ENCODE results near the gene SPEN. TPM values are rescaled to one million over a fixed set of nuclear protein-coding genes. Genes with fewer than 3 reads are reported as not detected.

Gene SPEN
- total RNA-seq, 1 donor from 2014 or later = 94.1 TPM

GRCh38 chr1:15943992-15944307 is 96.4 kb downstream of the SPEN start:
- H3K36me3 Mint-ChIP-seq (ENCODE audit: low read depth) = peaks cover 52% of the 10 kb centered on the region
- no peaks in the 10 kb centered on the region for H3K27me3 Mint-ChIP-seq
- intact Hi-C loops (cut with micrococcal nuclease) = no loop called here
- H3K4me3 Mint-ChIP-seq = no peak overlapping the region
- no peak overlapping the region for H3K27ac Mint-ChIP-seq
- no peak for DNase-seq
- peaks cover 25% of the 10 kb centered on the region for H3K4me1 Mint-ChIP-seq
- no peaks in the 10 kb centered on the region for H3K9me3 Mint-ChIP-seq

GRCh38 chr1:15944308-15945010 is 97.0 kb downstream of the SPEN start:
- H3K9me3 Mint-ChIP-seq = no peaks in the 10 kb centered on the region
- peaks cover 52% of the 10 kb centered on the region for H3K36me3 Mint-ChIP-seq (ENCODE audit: low read depth)

GRCh38 chr1:15945011-15945831 is 97.7 kb downstream of the SPEN start:
- intact Hi-C loops (cut with micrococcal nuclease) = no loop called here
- Mint-ChIP-seq H3K9me3 (no peaks in the 10 kb centered on the region), H3K36me3 (ENCODE audit: low read depth) (peaks cover 51% of the 10 kb centered on the region), H3K4me1 (peaks cover 33% of the 10 kb centered on the region), H3K27me3 (no peaks in the 10 kb centered on the region), H3K27ac (no peak overlapping the region), H3K4me3 (no peak overlapping the region)
- DNase-seq = no peak

More at GRCh38 chr1:15944308-15945010, 97.0 kb downstream of the SPEN start:
- no peaks in the 10 kb centered on the region for H3K27me3 Mint-ChIP-seq
- DNase-seq = no peak
- H3K4me1 Mint-ChIP-seq = peaks cover 26% of the 10 kb centered on the region
- H3K27ac Mint-ChIP-seq = no peak overlapping the region
- H3K4me3 Mint-ChIP-seq = no peak overlapping the region
- intact Hi-C loops (cut with micrococcal nuclease) = no loop called here

- H3K27ac Mint-ChIP-seq = no peak overlapping the region
- intact Hi-C loops (cut with micrococcal nuclease) = no loop called here
- H3K27me3 Mint-ChIP-seq = no peaks in the 10 kb centered on the region
- H3K4me3 Mint-ChIP-seq = no peak overlapping the region
- DNase-seq = no peak
- H3K9me3 Mint-ChIP-seq = no peaks in the 10 kb centered on the region
- peaks cover 49% of the 10 kb centered on the region for H3K36me3 Mint-ChIP-seq (ENCODE audit: low read depth)
- H3K4me1 Mint-ChIP-seq = peaks cover 40% of the 10 kb centered on the region
Measured at GRCh38 chr1:15945832-15946448, 98.4 kb downstream of the SPEN start.

- intact Hi-C loops (cut with micrococcal nuclease) = no loop called here
- no peaks in the 10 kb centered on the region for H3K27me3 Mint-ChIP-seq
- DNase-seq = no peak
- H3K4me3 Mint-ChIP-seq = no peak overlapping the region
- peak overlapping the region; percentile 54 for H3K27ac Mint-ChIP-seq
- peaks cover 47% of the 10 kb centered on the region for H3K4me1 Mint-ChIP-seq
- H3K36me3 Mint-ChIP-seq (ENCODE audit: low read depth) = peaks cover 52% of the 10 kb centered on the region
- H3K9me3 Mint-ChIP-seq = no peaks in the 10 kb centered on the region
Measured at GRCh38 chr1:15946571-15947381, 99.3 kb downstream of the SPEN start.

GRCh38 chr1:15947382-15948090 is 100.0 kb downstream of the SPEN start:
- peaks cover 55% of the 10 kb centered on the region for H3K4me1 Mint-ChIP-seq
- H3K27me3 Mint-ChIP-seq = no peaks in the 10 kb centered on the region
- peak overlapping the region; percentile 94 for H3K27ac Mint-ChIP-seq
- H3K9me3 Mint-ChIP-seq = no peaks in the 10 kb centered on the region
- DNase-seq = no peak
- peaks cover 53% of the 10 kb centered on the region for H3K36me3 Mint-ChIP-seq (ENCODE audit: low read depth)
- intact Hi-C loops (cut with micrococcal nuclease) = no loop called here
- no peak overlapping the region for H3K4me3 Mint-ChIP-seq

GRCh38 chr1:15948091-15948591 is 100.6 kb downstream of the SPEN start:
- peaks cover 58% of the 10 kb centered on the region for H3K4me1 Mint-ChIP-seq
- no peaks in the 10 kb centered on the region for H3K27me3 Mint-ChIP-seq
- peak overlapping the region; percentile 94 for H3K27ac Mint-ChIP-seq
- intact Hi-C loops (cut with micrococcal nuclease) = no loop called here
- peak overlapping the region; percentile 5 for H3K4me3 Mint-ChIP-seq
- DNase-seq = no peak
- H3K36me3 Mint-ChIP-seq (ENCODE audit: low read depth) = peaks cover 56% of the 10 kb centered on the region
- no peaks in the 10 kb centered on the region for H3K9me3 Mint-ChIP-seq

GRCh38 chr1:15948595-15949452 is 101.3 kb downstream of the SPEN start:
- H3K27me3 Mint-ChIP-seq = no peaks in the 10 kb centered on the region
- peak overlapping the region; percentile 94 for H3K27ac Mint-ChIP-seq
- H3K4me1 Mint-ChIP-seq = peaks cover 65% of the 10 kb centered on the region
- H3K9me3 Mint-ChIP-seq = no peaks in the 10 kb centered on the region
- peaks cover 57% of the 10 kb centered on the region for H3K36me3 Mint-ChIP-seq (ENCODE audit: low read depth)
- peak overlapping the region; percentile 67 for H3K4me3 Mint-ChIP-seq
- intact Hi-C loops (cut with micrococcal nuclease) = loop anchor here (1.0 kb wide), 2 partner anchors 26 to 30 kb away; no protein-coding TSS in a partner anchor
- no peak for DNase-seq

- peak overlapping the region; percentile 94 for H3K27ac Mint-ChIP-seq
- no peaks in the 10 kb centered on the region for H3K27me3 Mint-ChIP-seq
- peak; percentile 87 for DNase-seq
- peaks cover 73% of the 10 kb centered on the region for H3K4me1 Mint-ChIP-seq
- peaks cover 64% of the 10 kb centered on the region for H3K36me3 Mint-ChIP-seq (ENCODE audit: low read depth)
- intact Hi-C loops (cut with micrococcal nuclease) = loop anchor here (1.0 to 5.0 kb wide), 3 partner anchors 26 to 102 kb away; partner anchors contain the start of gene SPEN
- H3K4me3 Mint-ChIP-seq = peak overlapping the region; percentile 67
- H3K9me3 Mint-ChIP-seq = no peaks in the 10 kb centered on the region
Measured at GRCh38 chr1:15949453-15950245, 102.1 kb downstream of the SPEN start.

- Mint-ChIP-seq H3K4me1 (peaks cover 77% of the 10 kb centered on the region), H3K36me3 (ENCODE audit: low read depth) (peaks cover 64% of the 10 kb centered on the region), H3K9me3 (no peaks in the 10 kb centered on the region), H3K27me3 (no peaks in the 10 kb centered on the region), H3K27ac (peak overlapping the region; percentile 94), H3K4me3 (peak overlapping the region; percentile 67)
- no peak for DNase-seq
- intact Hi-C loops (cut with micrococcal nuclease) = loop anchor here (5.0 kb wide), 1 partner anchor 103 kb away; the partner anchor contains the start of gene SPEN
Measured at GRCh38 chr1:15950302-15950701, 102.8 kb downstream of the SPEN start.

- Mint-ChIP-seq H3K9me3 (no peaks in the 10 kb centered on the region), H3K36me3 (ENCODE audit: low read depth) (peaks cover 67% of the 10 kb centered on the region), H3K27ac (peak overlapping the region; percentile 94), H3K27me3 (no peaks in the 10 kb centered on the region), H3K4me3 (peak overlapping the region; percentile 67), H3K4me1 (peaks cover 80% of the 10 kb centered on the region)
- peak; percentile 88 for DNase-seq
- intact Hi-C loops (cut with micrococcal nuclease) = loop anchor here (1.0 to 5.0 kb wide), 2 partner anchors 8 to 104 kb away; partner anchors contain the start of gene SPEN
Measured at GRCh38 chr1:15950763-15951295, 103.3 kb downstream of the SPEN start.

Measured in activated CD4-positive, alpha-beta T cell treated with anti-CD3 and anti-CD28 coated beads, Interleukin-2, amount 10 ng/mL, durations not matched to agents 24 days and 14 days (primary cell).